Ishikawa (cell line): ENCODE results near the gene TP53BP1.

Experiments used
- CEBPB ChIP-seq: IDR thresholded peaks from 2 replicates; pipeline ENCODE4 v1.6.1; 2012
- CREB1 ChIP-seq: IDR thresholded peaks from 2 replicates; pipeline ENCODE4 v1.6.1; 2012; ENCODE audit warnings: low read depth
- EGR1 ChIP-seq: IDR thresholded peaks from 2 replicates; pipeline ENCODE4 v1.6.1; 2012
- EP300 ChIP-seq: IDR thresholded peaks from 2 replicates; pipeline ENCODE4 v1.6.1; 2012; ENCODE audit warnings: borderline replicate concordance
- FOXM1 ChIP-seq: IDR thresholded peaks from 2 replicates; pipeline ENCODE4 v1.6.1; 2012; ENCODE audit warnings: low read depth, borderline replicate concordance
- MAX ChIP-seq: IDR thresholded peaks from 2 replicates; pipeline ENCODE4 v1.6.1; 2012
- NFIC ChIP-seq: IDR thresholded peaks from 2 replicates; pipeline ENCODE4 v1.6.1; 2012
- RAD21 ChIP-seq: IDR thresholded peaks from 2 replicates; pipeline ENCODE4 v1.6.1; 2012; ENCODE audit warnings: low read depth
- REST ChIP-seq: IDR thresholded peaks from 2 replicates; pipeline ENCODE4 v1.6.1; 2012; ENCODE audit warnings: low read depth, mild to moderate bottlenecking
- TAF1 ChIP-seq: IDR thresholded peaks from 2 replicates; pipeline ENCODE4 v1.6.1; 2012; ENCODE audit warnings: low read depth, mild to moderate bottlenecking
- TCF12 ChIP-seq: IDR thresholded peaks from 2 replicates; pipeline ENCODE4 v1.6.1; 2012; ENCODE audit warnings: low read depth
- TEAD4 ChIP-seq: IDR thresholded peaks from 2 replicates; pipeline ENCODE4 v1.6.1; 2012
- USF1 ChIP-seq: IDR thresholded peaks from 2 replicates; pipeline ENCODE4 v1.6.1; 2012
- YY1 ChIP-seq: IDR thresholded peaks from 2 replicates; pipeline ENCODE4 v1.6.1; 2012; ENCODE audit warnings: low read depth
- ZBTB7A ChIP-seq: IDR thresholded peaks from 2 replicates; pipeline ENCODE4 v1.6.1; 2012; ENCODE audit warnings: low read depth

TP53BP1 gene

GRCh38 chr15:43463507-43463906 lies 29.4 kb downstream of the TP53BP1 start:
- no peak for TF ChIP-seq MAX
- TF ChIP-seq TEAD4, result no peak

- TF ChIP-seq TCF12, result no peak
- no peak for TF ChIP-seq REST
- TF ChIP-seq TAF1, result no peak
- no peak for TF ChIP-seq RAD21
- no peak for TF ChIP-seq NFIC
- TF ChIP-seq EGR1, result no peak
- no peak for TF ChIP-seq FOXM1
Measured at GRCh38 chr15:43449981-43450380, 43.0 kb downstream of the TP53BP1 start.

- TF ChIP-seq ZBTB7A (no peak), USF1 (no peak)
Measured at GRCh38 chr15:43446344-43446743, 46.6 kb downstream of the TP53BP1 start.

- TF ChIP-seq CEBPB, result no peak
- TF ChIP-seq RAD21, result no peak
- TF ChIP-seq EGR1, result no peak
- no peak for TF ChIP-seq EP300
- no peak for TF ChIP-seq TAF1
- no peak for TF ChIP-seq YY1
- no peak for TF ChIP-seq NFIC
- no peak for TF ChIP-seq TEAD4
- no peak for TF ChIP-seq ZBTB7A
- TF ChIP-seq TCF12, result no peak
- TF ChIP-seq REST, result no peak
- TF ChIP-seq FOXM1, result no peak
- TF ChIP-seq MAX, result no peak
- no peak for TF ChIP-seq USF1
- no peak for TF ChIP-seq CREB1
Measured at GRCh38 chr15:43441316-43441715, 51.6 kb downstream of the TP53BP1 start.

GRCh38 chr15:43440721-43441281 lies 52.2 kb downstream of the TP53BP1 start:
- peak; percentile 62 for TF ChIP-seq RAD21
- no peak for TF ChIP-seq TAF1
- TF ChIP-seq CEBPB, result peak; percentile 81; the same call in 1 of the 2 replicates
- no peak for TF ChIP-seq NFIC
- no peak for TF ChIP-seq FOXM1
- no peak for TF ChIP-seq YY1
- TF ChIP-seq USF1, result no peak
- TF ChIP-seq TEAD4, result peak; percentile 56; the same call in 1 of the 2 replicates

- TF ChIP-seq TCF12 (no peak), MAX (no peak), EGR1 (no peak), EP300 (no peak)
Measured at GRCh38 chr15:43439268-43439667, 53.7 kb downstream of the TP53BP1 start.

GRCh38 chr15:43436395-43436794 lies 56.6 kb downstream of the TP53BP1 start:
- TF ChIP-seq TEAD4 (no peak), FOXM1 (no peak), YY1 (no peak), EGR1 (no peak), TAF1 (no peak), CEBPB (no peak), REST (no peak), EP300 (no peak), MAX (no peak), RAD21 (no peak), ZBTB7A (no peak), NFIC (no peak)
